Measurements from ENCODE around the gene RASA4B. TPM values are rescaled to one million over a fixed set of nuclear protein-coding genes. Genes with fewer than 3 reads are reported as not detected.
"Not testable (repeated sequence)": the region's sequence is repeated elsewhere in the genome, so short reads cannot be mapped to it uniquely, and the experiment has no call there.

Gene RASA4B
- 1.5 and 2.2 TPM in 2 replicates for total RNA-seq

DNA sequence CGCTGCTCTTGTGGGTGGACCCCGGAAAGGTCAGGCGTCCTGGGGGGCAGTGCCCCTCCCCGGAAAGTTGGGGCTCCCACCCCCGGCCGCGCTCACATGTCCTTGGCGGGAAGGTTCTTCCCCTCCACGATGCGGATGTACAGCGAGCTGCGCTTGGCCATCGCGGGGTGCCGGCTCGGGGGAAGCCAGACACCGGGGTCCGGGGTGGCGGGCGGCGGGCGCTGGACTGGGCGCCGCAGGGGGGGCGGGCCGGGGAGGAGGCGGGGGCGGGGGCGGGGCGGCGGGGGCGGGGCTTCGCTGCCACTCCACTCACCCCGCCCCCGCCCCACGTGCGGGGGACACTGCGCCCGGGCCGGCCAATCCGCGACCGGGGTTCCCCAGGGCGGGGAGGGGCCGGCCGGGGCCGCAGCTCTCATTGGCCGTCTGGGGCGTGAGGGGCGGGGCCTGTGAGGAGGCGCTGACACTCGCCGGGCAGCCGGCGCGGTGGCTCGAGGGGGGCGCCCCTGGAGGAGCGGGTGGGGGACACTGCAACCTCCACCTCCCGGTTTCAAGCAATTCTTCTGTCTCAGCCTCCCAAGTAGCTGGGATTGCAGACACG, at the start of gene RASA4B:
Gene RASA4B, minus strand, starts transcription at position 228 of the 598 bp plus-strand sequence. Its CDS starts 67 bp downstream, at position 161.
- DNase-seq (ENCODE audit: low read depth, low spot score), result not testable (repeated sequence)

GRCh38 chr7:102550808-102551422, 33.3 kb upstream of the RASA4B start, which contains the start of gene SPDYE2:
Gene SPDYE2, plus strand, starts transcription at chr7:102551226. Its CDS starts 2,030 bp downstream, at chr7:102553256.
- DNase-seq (ENCODE audit: low read depth, low spot score), result not testable (repeated sequence)

DNA sequence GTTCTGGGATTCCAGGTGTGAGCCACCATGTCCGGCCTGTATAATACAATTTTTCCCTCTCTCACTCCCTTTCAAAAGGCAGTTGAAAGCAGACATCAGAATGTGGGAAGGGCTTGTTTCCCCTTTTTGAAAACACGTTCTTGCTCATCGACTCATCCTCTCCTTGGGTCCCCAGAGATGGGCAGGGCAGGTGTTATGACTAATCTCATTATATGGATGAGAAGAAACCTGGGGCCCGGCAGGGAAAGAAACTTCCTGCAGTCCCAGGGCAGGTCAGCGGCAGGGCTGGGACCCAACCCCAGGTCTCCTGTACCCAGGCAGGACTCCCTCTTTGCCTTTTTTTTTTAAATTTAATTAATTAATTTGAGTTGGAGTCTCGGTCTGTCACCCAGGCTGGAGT, 28.8 kb upstream of the RASA4B start:
- DNase-seq (ENCODE audit: low read depth, low spot score), result not testable (repeated sequence)

DNA sequence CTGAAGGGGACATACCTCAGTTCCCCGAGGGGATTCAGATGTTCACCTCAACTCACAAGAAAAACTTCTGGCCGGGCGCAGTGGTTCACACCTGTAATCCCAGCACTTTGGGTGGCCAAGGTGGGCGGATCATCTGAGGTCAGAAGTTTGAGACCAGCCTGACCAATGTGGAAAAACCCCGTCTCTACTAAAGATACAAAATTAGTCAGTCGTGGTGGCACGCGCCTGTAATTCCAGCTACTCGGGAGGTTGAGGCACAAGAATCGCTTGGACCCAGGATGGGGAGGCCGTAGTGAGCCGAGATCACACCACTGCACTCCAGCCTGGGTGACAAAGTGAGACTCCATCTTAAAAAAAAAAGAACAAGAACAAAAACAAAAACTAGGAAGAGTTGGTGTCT, 27.7 kb upstream of the RASA4B start:
- DNase-seq (ENCODE audit: low read depth, low spot score), result not testable (repeated sequence)

DNA sequence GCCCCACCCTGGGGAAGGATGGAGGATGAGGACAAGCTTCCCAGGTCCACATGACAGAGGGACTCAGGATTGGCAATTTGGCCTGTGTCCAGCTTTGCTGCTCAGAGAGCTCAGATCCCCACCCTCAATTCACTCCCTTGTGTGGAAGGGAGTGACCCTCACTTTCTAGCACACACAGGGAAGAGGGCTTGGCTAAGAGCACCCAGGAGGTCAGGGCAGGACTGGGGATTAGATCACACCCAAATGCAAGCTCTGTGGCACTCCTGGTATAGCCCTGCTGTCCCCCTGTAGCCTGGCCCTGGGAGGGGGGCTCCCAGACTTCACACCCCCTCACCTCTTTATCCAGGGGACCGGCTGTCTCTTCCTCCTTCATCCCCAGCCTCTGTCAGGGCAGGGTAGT, 26.8 kb upstream of the RASA4B start:
- DNase-seq (ENCODE audit: low read depth, low spot score), result not testable (repeated sequence)

- not testable (repeated sequence) for DNase-seq (ENCODE audit: low read depth, low spot score)
Measured at GRCh38 chr7:102543596-102543995, 26.0 kb upstream of the RASA4B start, which contains the start of gene UPK3BL2. Gene UPK3BL2, minus strand, starts transcription at chr7:102543696. Its CDS starts 60 bp downstream, at chr7:102543636.

DNA sequence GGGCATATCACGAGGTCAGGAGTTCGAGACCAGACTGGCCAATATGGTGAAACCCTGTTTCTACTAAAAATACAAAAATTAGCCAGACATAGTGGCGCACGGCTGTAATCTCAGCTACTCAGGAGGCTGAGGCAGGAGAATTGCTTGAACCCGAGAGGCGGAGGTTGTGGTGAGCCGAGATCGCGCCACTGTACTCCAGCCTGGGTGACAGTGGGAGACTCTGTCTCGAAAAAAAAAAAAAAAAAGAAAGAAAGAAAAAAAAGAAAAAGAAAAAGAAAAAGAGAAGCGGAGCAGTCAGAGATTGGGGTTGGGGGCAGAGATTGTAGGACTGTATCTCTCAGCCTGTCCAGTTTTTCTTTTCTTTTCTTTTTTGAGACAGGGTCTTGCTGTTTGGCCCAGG, 25.2 kb upstream of the RASA4B start:
- not testable (repeated sequence) for DNase-seq (ENCODE audit: low read depth, low spot score)

GRCh38 chr7:102542083-102542482, 24.5 kb upstream of the RASA4B start:
- not testable (repeated sequence) for DNase-seq (ENCODE audit: low read depth, low spot score)

DNA sequence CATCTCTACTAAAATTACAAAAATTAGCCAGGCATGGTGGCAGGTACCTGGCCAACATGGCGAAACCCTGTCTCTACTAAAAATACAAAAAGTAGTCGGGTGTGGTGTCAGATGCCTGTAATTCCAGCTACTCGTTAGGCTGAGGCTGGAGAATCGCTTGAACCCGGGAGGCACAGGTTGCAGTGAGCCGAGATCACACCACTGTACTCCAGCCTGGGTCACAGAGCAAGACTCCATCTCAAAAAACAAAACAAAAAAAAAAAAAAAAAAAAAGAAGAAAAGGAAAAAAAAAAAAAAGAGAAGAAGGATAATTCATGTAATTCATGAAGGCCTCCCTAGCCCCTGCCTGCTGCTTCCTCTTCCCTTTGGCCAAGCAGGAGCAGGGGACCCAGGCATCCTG, 23.0 kb upstream of the RASA4B start:
- DNase-seq (ENCODE audit: low read depth, low spot score), result not testable (repeated sequence)

GRCh38 chr7:102535062-102535615, 17.6 kb upstream of the RASA4B start:
- not testable (repeated sequence) for DNase-seq (ENCODE audit: low read depth, low spot score)

DNA sequence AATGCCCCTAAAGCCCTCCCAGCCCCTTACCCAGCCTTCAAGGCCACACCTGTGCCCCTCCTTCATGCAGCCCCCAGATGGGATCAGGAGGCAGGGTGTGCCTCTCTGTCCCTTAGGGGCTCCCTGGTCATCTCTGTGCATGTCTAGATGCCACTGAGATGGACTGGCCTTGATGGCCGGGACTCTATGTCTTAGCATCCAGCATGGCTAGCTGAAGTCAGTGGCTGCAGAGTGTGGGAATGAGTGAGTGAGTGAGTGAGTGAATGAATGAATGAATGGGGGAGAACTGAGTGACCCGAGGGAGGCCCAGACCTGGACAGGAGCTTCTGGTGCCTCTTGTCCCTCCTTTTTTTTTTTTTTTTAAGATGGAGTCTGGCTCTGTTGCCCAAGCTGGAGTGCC, 14.6 kb upstream of the RASA4B start:
- DNase-seq (ENCODE audit: low read depth, low spot score), result not testable (repeated sequence)

- DNase-seq (ENCODE audit: low read depth, low spot score), result not testable (repeated sequence)
Measured at GRCh38 chr7:102531583-102531982, 14.0 kb upstream of the RASA4B start.

GRCh38 chr7:102527822-102528793, 10.5 kb upstream of the RASA4B start:
- DNase-seq (ENCODE audit: low read depth, low spot score), result not testable (repeated sequence)

GRCh38 chr7:102527182-102527581, 9.6 kb upstream of the RASA4B start:
- not testable (repeated sequence) for DNase-seq (ENCODE audit: low read depth, low spot score)

DNA sequence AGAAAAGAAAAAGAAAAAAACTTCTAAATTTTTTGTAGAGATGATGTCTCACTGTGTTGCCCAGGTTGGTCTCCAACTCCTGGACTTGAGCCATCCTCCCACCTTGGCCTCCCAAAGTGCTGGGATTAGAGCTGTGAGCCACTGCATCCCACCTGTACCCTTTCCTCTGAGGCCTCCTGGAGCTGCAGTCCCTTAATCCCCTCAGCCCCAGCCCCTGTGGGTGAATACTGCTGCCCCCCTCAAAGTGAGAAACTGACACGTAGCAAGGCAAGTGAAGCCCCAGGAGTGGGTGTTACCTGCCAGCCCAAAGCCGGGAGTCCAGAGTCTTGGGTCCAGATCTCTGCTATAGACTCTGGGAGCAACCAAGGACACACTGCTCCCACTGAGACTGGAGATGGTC, 7.2 kb upstream of the RASA4B start:
- DNase-seq (ENCODE audit: low read depth, low spot score), result not testable (repeated sequence)

- not testable (repeated sequence) for DNase-seq (ENCODE audit: low read depth, low spot score)
Measured at GRCh38 chr7:102520797-102521196, 3.2 kb upstream of the RASA4B start.

- not testable (repeated sequence) for DNase-seq (ENCODE audit: low read depth, low spot score)
Measured at GRCh38 chr7:102516951-102517350, 626 bp downstream of the RASA4B start.

GRCh38 chr7:102515889-102516288, 1.7 kb downstream of the RASA4B start:
- not testable (repeated sequence) for DNase-seq (ENCODE audit: low read depth, low spot score)

- not testable (repeated sequence) for DNase-seq (ENCODE audit: low read depth, low spot score)
Measured at GRCh38 chr7:102514881-102515721, 2.5 kb downstream of the RASA4B start.

DNA sequence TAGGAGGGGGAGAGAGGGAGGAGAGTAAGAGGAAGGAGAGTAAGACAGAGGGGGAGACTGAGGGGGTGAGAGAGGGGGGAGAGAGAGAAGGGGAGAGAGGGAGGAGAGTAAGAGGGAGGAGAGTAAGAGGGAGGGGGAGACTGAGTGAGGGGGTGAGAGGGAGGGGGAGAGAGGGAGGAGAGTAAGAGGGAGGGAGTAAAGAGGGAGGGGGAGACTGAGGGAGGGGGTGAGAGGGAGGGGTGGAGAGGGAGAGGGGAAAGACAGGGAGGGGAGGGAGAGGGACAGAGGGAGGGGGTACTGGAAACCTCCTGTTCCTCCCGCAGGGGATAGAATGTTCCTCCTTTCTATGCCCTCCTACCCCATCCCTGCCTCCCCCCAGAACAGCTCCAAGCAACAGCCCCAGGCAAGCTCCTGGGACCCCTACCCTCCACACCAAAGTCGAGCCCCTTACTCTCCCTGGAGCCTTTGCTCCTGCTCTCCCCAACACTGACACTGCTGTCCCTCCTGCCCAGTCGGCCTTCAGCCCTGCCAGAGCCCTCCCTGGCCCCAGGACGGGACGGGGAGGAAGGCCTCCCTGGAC, 4.8 kb downstream of the RASA4B start:
- peak; percentile 26 for DNase-seq (ENCODE audit: low read depth, low spot score)
